Lower leg skin (tissue), 3 donors: ENCODE measurements around the gene POLR3E.

ENCODE experiments used
- POLR2A ChIP-seq, 2 donors: fragments of 450-650 bp; IDR thresholded peaks; one replicate each; pipeline ENCODE4 v1.6.1; 2016 to 2017; ENCODE audit warnings: antibody characterized with exemption in 2 of 2, mild to moderate bottlenecking in 1 of 2, moderate library complexity in 1 of 2
- TF ChIP-seq, protein P1 (sequence below), 3 donors: fragments of 450-650 bp; IDR thresholded peaks; one replicate each; pipeline ENCODE4 v1.5.1; 2016; ENCODE audit warnings: antibody characterized with exemption in 3 of 3, mild to moderate bottlenecking in 3 of 3, moderate library complexity in 2 of 3

DNA sequence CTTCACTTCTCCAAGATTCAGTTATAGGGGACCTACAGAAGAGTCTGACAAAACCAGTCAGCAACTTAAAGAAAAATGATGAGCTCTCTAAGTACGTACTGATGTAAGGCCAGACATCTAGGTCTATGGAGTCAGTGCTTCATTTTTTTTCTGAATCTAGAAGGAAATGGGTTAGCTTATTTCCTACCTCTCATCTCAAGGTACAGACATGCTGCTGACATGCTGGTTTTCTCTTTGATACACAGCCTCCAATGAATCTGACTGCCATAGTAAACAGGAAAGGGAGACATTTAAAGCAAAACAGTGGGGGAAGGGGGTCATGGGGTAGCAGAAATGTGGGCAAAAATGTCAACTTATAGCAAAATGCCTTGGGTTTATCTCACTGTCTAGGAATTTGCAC lies 60.8 kb downstream of the POLR3E start:
- TF ChIP-seq, protein P1, sequence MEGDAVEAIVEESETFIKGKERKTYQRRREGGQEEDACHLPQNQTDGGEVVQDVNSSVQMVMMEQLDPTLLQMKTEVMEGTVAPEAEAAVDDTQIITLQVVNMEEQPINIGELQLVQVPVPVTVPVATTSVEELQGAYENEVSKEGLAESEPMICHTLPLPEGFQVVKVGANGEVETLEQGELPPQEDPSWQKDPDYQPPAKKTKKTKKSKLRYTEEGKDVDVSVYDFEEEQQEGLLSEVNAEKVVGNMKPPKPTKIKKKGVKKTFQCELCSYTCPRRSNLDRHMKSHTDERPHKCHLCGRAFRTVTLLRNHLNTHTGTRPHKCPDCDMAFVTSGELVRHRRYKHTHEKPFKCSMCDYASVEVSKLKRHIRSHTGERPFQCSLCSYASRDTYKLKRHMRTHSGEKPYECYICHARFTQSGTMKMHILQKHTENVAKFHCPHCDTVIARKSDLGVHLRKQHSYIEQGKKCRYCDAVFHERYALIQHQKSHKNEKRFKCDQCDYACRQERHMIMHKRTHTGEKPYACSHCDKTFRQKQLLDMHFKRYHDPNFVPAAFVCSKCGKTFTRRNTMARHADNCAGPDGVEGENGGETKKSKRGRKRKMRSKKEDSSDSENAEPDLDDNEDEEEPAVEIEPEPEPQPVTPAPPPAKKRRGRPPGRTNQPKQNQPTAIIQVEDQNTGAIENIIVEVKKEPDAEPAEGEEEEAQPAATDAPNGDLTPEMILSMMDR (IDR thresholded peaks at IDR 0.05), result no peak
- TF ChIP-seq POLR2A (IDR thresholded peaks at IDR 0.05), result no peak
